Thoracic aorta (tissue), 2 donors: ENCODE results near the gene HKDC1. TPM values are rescaled to one million over a fixed set of nuclear protein-coding genes. Genes with fewer than 3 reads are reported as not detected.
A peak's percentile ranks its signal among the peaks of the same experiment; 100 is the strongest.

ENCODE experiments used
- ATAC-seq: fragments of 150-250 bp; one replicate; pipeline ENCODE4 v1.8.0; 2017; ENCODE audit warnings: low read depth; ENCODE audit not compliant: insufficient number of reproducible peaks, low FRiP score
- DNase-seq: peaks from one replicate; pipeline ENCODE4 v3.0.0-alpha.2; 2020; ENCODE audit warnings: low spot score
- H3K27ac ChIP-seq, 2 donors: fragments of 200-600 bp; sonication (generic); 1 replicate in 1 of 2; 2 replicates in 1 of 2; pipeline ENCODE4 v1.5.1; 2016; ENCODE audit warnings: mild to moderate bottlenecking in 2 of 2, moderate library complexity in 2 of 2
- H3K27me3 ChIP-seq: fragments of 200-600 bp; sonication (generic); replicated peaks from 2 replicates; pipeline ENCODE4 v1.6.0; 2016; ENCODE audit warnings: mild to moderate bottlenecking; ENCODE audit not compliant: insufficient read depth
- H3K36me3 ChIP-seq: fragments of 200-600 bp; sonication (generic); one replicate; pipeline ENCODE4 v1.5.1; 2016
- H3K4me1 ChIP-seq, 2 donors: fragments of 200-600 bp; sonication (generic); 1 replicate in 1 of 2; 2 replicates in 1 of 2; pipeline versions ENCODE4 v1.5.1 to v1.6.0; 2016; ENCODE audit warnings: low read depth in 2 of 2, mild to moderate bottlenecking in 1 of 2; ENCODE audit not compliant: control insufficient read depth in 1 of 2
- H3K4me3 ChIP-seq: fragments of 200-600 bp; sonication (generic); 2 replicates; pipeline ENCODE4 v1.5.1; 2016; ENCODE audit warnings: mild to moderate bottlenecking
- H3K9me3 ChIP-seq: fragments of 200-600 bp; sonication (generic); 2 replicates; pipeline ENCODE4 v1.5.1; 2016
- total RNA-seq, 2 donors: library from RNA; depleted of rRNA; stranded (reverse); fragments of >200 nt; gene quantifications; one replicate each; pipeline versions ENCODE4 v1.1.0 to v1.2.3, GENCODE V29; 2016
- TF ChIP-seq, protein P1 (sequence below): fragments of 200-600 bp; sonication (generic); IDR thresholded peaks from one replicate; pipeline ENCODE4 v1.5.1; 2019; ENCODE audit warnings: antibody characterized with exemption

The HKDC1 gene
- total RNA-seq, 2 donors from 2014 or later, result 0.14 TPM; not detected in 1

GRCh38 chr10:69179743-69180524 lies 40.2 kb upstream of the HKDC1 start, which contains the start of gene SUPV3L1:
TSS of gene SUPV3L1 (plus strand) at chr10:69180234. CDS start at chr10:69180292, 58 bp downstream.
- peaks cover 10 to 23% of the 10 kb centered on the region in 2 donors for H3K4me1 ChIP-seq
- ATAC-seq (peak; percentile 99), DNase-seq (peak; percentile 91)
- TF ChIP-seq, protein P1, sequence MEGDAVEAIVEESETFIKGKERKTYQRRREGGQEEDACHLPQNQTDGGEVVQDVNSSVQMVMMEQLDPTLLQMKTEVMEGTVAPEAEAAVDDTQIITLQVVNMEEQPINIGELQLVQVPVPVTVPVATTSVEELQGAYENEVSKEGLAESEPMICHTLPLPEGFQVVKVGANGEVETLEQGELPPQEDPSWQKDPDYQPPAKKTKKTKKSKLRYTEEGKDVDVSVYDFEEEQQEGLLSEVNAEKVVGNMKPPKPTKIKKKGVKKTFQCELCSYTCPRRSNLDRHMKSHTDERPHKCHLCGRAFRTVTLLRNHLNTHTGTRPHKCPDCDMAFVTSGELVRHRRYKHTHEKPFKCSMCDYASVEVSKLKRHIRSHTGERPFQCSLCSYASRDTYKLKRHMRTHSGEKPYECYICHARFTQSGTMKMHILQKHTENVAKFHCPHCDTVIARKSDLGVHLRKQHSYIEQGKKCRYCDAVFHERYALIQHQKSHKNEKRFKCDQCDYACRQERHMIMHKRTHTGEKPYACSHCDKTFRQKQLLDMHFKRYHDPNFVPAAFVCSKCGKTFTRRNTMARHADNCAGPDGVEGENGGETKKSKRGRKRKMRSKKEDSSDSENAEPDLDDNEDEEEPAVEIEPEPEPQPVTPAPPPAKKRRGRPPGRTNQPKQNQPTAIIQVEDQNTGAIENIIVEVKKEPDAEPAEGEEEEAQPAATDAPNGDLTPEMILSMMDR, result no peak
- H3K9me3 ChIP-seq, result no peaks in the 10 kb centered on the region
- peak within 1 kb of the TSS; percentile 99 for H3K4me3 ChIP-seq
- no peaks in the 10 kb centered on the region for H3K27me3 ChIP-seq
- H3K36me3 ChIP-seq, result no peaks in the 10 kb centered on the region
- peak within 1 kb of the TSS; percentile 83 to 95 for H3K27ac ChIP-seq

DNA sequence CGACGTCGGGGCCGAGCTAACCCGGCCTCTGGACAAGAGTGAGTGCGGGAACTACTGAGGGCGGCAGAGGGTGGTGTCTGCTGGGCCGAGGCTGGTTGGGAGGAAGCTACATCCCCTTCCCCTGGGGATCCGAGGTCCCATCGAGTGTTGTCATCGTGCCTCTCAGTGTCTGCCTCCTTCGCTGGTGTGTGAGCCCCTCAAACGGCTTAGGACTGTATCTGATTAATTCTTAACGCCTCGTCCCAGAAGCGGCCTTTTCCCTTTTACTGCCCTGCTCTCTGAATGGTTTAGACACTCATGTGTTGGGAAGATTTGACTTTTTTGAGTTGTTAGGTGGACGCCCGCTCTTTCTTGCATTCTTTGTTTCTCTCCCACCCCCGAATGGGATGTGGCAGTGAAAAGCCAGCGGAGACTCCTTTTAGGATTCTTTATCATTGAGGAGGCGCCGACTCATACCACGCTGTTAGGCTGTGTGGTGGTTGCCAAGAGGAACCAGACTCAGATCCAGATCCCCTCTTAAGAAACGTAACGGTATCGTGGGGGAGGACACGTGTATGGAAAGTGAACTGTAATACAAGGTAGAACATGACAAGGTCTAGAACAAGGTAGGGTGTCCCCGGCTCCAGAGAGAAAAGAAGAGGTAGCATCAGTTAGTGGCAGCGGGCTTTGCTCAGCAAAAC lies 39.5 kb upstream of the HKDC1 start:
- Histone ChIP-seq H3K9me3 (no peaks in the 10 kb centered on the region), H3K27me3 (no peaks in the 10 kb centered on the region), H3K4me1 (peaks cover 10 to 23% of the 10 kb centered on the region in 2 donors), H3K27ac (peak overlapping the region; percentile 83 to 95), H3K4me3 (peak overlapping the region; percentile 99), H3K36me3 (no peaks in the 10 kb centered on the region)
- DNase-seq (no peak), ATAC-seq (no peak)
- TF ChIP-seq, protein P1, result no peak

DNA sequence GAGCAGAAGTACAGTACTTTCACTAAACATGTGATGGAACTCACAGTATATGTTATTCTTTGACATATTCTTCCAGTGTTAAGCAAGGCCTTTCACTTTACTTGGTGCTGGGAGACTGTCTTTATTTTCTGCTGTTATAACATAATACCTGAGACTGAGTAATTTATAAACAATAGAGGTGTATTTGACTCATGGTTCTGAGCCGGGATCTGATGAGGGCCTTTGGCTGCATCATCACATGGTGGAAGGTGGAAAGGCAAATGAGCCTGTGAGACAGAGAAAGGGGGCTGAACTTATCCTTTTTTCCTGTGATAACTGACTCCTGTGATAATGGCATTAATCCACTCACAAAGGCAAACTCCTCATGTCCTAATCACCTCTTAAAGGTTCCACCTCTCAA lies 38.7 kb upstream of the HKDC1 start:
- Histone ChIP-seq H3K4me1 (peaks cover 10 to 23% of the 10 kb centered on the region in 2 donors), H3K36me3 (no peaks in the 10 kb centered on the region), H3K27me3 (no peaks in the 10 kb centered on the region), H3K27ac (no peak overlapping the region), H3K9me3 (no peaks in the 10 kb centered on the region), H3K4me3 (peak overlapping the region; percentile 99)
- DNase-seq, result no peak
- ATAC-seq, result no peak
- TF ChIP-seq, protein P1, result no peak

DNA sequence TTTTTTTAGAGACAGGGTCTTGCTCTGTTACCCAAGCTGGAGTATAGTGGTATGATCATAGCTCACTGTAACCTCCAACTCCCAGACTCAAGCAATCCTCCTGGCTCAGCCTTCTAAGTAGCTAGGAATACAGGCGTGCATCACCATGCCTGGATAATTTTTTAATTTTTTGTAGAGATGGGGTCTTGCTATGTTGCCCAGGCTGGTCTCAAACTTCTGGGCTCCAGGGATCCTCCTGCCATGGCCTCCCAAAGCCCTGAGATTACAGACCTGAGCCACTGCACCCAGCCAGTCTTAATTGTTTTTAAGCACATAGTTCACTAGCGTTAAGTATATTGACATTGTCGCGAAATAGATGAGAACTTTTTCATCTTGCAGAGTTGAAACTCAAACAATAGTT lies 38.1 kb upstream of the HKDC1 start:
- ATAC-seq (no peak), DNase-seq (no peak)
- Histone ChIP-seq H3K36me3 (no peaks in the 10 kb centered on the region), H3K4me1 (peaks cover 10 to 23% of the 10 kb centered on the region in 2 donors), H3K9me3 (no peaks in the 10 kb centered on the region), H3K4me3 (no peak overlapping the region), H3K27ac (no peak overlapping the region), H3K27me3 (no peaks in the 10 kb centered on the region)
- TF ChIP-seq, protein P1, result no peak

- TF ChIP-seq, protein P1, result no peak
- peaks cover 27% of the 10 kb centered on the region for H3K36me3 ChIP-seq
- no peak for ATAC-seq
Observed at GRCh38 chr10:69186524-69186923, 33.6 kb upstream of the HKDC1 start.

More at GRCh38 chr10:69186524-69186923, 33.6 kb upstream of the HKDC1 start:
- Histone ChIP-seq H3K4me1 (peaks cover 1 to 5% of the 10 kb centered on the region in 2 donors), H3K27me3 (no peaks in the 10 kb centered on the region), H3K4me3 (no peak overlapping the region), H3K27ac (no peak overlapping the region), H3K9me3 (no peaks in the 10 kb centered on the region)
- DNase-seq, result no peak
